Measurements from ENCODE around the gene COL1A2. TPM values are rescaled to one million over a fixed set of nuclear protein-coding genes. Genes with fewer than 3 reads are reported as not detected.

Gene COL1A2
- total RNA-seq, 4 donors from 2014 or later: 29.9 to 124 (median 61.3) TPM

- Histone ChIP-seq H3K4me3 (no peak overlapping the region), H3K4me1 (no peaks in the 10 kb centered on the region), H3K36me3 (no peaks in the 10 kb centered on the region), H3K27ac (no peak overlapping the region), H3K27me3 (peaks cover 4% of the 10 kb centered on the region), H3K9me3 (peaks cover 8% of the 10 kb centered on the region)
- TF ChIP-seq CTCF (IDR thresholded peaks at IDR 0.05): no peak
- 88% methylated on average over 5 of the region's 5 CpGs for WGBS
- no peak for DNase-seq (ENCODE audit: low spot score in 2 of 2)
Observed at GRCh38 chr7:94476251-94476840, 81.7 kb downstream of the COL1A2 start.

GRCh38 chr7:94477878-94478277 lies 83.2 kb downstream of the COL1A2 start:
- WGBS: 39% methylated on average over 1 of the region's 1 CpG
- DNase-seq (ENCODE audit: low spot score in 2 of 2): no peak
- no peak overlapping the region for H3K4me3 ChIP-seq
- no peak for TF ChIP-seq POLR2AphosphoS5 (IDR thresholded peaks at IDR 0.05)
- TF ChIP-seq EP300 (IDR thresholded peaks at IDR 0.05): no peak
- TF ChIP-seq CTCF (IDR thresholded peaks at IDR 0.05): no peak
- TF ChIP-seq POLR2A (IDR thresholded peaks at IDR 0.05): no peak
- H3K36me3 ChIP-seq: no peaks in the 10 kb centered on the region
- H3K27me3 ChIP-seq: peaks cover 4% of the 10 kb centered on the region
- H3K4me1 ChIP-seq: no peaks in the 10 kb centered on the region
- H3K9me3 ChIP-seq: no peaks in the 10 kb centered on the region
- no peak overlapping the region for H3K27ac ChIP-seq

- Histone ChIP-seq H3K27ac (no peak overlapping the region), H3K4me1 (no peaks in the 10 kb centered on the region), H3K4me3 (no peak overlapping the region), H3K9me3 (no peaks in the 10 kb centered on the region), H3K27me3 (peaks cover 4% of the 10 kb centered on the region), H3K36me3 (no peaks in the 10 kb centered on the region)
- TF ChIP-seq EP300 (IDR thresholded peaks at IDR 0.05) (no peak), POLR2A (IDR thresholded peaks at IDR 0.05) (no peak), CTCF (IDR thresholded peaks at IDR 0.05) (no peak)
- no peak for DNase-seq (ENCODE audit: low spot score in 2 of 2)
- WGBS: 65% methylated on average over 3 of the region's 3 CpGs
Observed at GRCh38 chr7:94478648-94479214, 84.0 kb downstream of the COL1A2 start.

Other genes with a start within 250 kb of the COL1A2 start
- gene CASD1, start 114.9 kb downstream of the COL1A2 start, total RNA-seq: 10 to 100 TPM in 3 of 4 donors, 1 to 10 TPM in 1; 9.0 to 15.1 (median 12.6) TPM

All from suprapubic skin (tissue), 4 donors.